ENCODE data around the gene ARHGAP18.
A peak's percentile ranks its signal among the peaks of the same experiment; 100 is the strongest.
"Not testable (repeated sequence)": the region's sequence is repeated elsewhere in the genome, so short reads cannot be mapped to it uniquely, and the experiment has no call there.

The ARHGAP18 gene

DNA sequence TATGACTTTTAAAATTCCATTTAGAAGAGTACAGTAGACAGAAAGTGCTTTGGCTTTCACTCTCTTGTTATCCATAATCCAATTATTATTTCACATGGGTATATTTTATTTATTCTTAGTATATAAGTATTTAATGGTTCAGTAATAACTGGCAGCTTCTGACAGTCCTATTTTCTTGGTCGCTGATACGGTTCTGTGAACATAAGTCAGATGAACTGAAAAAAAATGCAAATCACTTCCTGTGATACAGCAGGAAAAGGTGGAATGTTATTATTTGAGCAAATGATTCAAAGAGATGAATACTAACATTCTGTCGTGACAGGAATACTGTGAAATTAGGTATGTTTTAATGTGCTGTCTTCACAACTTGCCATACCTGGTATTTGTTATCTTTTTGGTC, 132.3 kb downstream of the ARHGAP18 start:
- DNase-seq (ENCODE audit: low spot score) = no peak

DNA sequence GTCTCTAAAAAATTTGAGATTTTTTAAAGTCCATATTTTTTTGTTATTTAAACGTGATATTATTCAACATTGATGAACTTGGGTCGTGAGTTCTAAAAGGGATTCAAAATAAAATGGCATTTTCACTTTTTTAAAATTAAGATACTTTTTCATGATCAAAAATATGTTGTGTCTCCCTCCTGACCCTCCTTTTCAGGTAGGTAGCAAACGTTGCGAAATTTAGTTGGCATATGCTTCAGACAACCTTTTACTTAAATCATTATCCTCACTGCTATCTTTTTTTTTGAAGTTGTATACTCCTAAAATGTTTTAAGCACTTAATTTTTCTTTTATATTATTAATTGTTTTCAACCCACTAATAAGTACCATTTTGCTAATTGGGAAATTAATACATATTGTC, 133.5 kb downstream of the ARHGAP18 start:
- no peak for DNase-seq (ENCODE audit: low spot score)

DNA sequence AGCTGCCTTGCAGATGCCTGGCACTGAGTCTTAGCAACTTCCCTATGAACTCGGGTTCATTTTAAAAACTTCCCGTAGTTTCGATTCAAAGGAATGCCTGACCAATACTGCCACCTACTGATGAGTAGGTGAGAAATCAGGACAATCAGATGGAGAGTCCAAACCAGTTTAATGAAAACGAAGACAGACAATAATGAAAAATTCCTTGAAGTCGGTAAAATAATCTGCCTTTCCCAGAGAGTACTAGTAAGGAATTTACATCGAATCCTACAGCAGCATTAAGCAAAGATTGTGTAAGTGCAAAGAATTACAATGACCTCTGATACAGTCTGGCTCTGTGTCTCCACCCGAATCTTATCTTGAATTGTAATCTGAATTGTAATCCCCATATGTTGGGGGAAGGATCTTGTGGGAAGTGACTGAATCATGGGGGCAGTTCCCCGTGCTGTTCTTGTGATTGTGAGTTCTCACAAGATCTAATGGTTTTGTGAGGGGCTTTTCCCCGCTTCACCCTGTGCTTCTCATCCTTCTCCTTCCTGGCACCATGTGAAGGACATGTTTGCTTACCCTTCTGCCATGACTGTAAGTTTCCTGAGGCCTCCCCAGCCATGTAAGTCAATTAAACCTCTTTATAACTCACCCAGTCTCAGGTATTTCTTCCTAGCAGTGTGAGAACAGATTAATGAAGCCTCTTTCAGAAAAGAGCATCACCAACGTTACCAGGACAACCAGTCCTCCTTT, 134.4 kb downstream of the ARHGAP18 start:
- DNase-seq (ENCODE audit: low spot score) = peak; percentile 75

DNA sequence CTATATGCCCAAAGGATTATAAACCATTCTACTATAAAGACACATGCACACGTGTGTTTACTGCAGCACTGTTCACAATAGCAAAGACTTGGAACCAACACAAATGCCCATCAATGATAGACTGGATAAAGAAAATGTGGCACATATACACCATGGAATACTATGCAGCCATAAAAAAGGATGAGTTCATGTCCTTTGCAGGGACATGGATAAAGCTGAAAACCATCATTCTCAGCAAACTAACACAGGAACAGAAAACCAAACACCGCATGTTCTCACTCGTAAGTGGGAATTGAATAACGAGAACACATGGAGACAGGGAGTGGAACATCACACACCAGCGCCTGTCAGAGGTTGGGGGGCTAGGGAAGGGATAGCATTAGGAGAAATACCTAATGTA, 135.4 kb downstream of the ARHGAP18 start:
- DNase-seq (ENCODE audit: low spot score) = not testable (repeated sequence)

DNA sequence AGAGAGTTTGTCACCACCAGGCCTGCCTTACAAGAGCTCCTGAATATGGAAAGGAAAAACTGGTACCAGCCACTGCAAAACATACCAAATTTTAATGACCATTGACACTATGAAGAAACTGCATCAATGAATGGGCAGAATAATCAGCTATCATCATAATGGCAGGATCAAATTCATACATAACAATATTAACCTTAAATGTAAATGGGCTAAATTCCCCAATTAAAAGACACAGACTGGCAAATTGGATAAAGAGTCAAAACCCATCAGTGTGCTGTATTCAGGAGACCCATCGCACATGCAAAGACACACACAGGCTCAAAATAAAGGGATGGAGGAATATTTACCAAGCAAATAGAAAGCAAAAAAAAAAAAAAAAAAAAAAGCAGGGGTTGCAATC, 139.0 kb downstream of the ARHGAP18 start:
- not testable (repeated sequence) for DNase-seq (ENCODE audit: low spot score)

DNA sequence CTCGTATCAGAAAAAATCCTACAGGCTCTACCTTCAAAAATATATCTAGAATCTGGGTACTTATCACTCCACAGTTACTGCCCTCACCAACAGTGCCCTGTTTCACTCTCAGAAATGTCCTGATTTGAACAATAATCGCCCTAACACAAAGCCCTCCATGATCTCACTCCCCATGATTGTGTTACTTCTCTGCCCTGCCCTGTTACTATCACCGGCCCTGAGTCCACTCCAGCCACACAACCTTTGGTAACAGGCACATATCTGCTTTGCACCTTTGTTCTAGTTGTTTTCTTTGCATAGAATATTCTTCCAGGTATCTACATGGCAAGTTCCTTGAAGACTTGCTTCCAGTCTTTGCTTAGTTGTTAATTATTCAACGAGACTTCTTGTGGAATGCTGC, 142.0 kb downstream of the ARHGAP18 start:
- no peak for DNase-seq (ENCODE audit: low spot score)

DNA sequence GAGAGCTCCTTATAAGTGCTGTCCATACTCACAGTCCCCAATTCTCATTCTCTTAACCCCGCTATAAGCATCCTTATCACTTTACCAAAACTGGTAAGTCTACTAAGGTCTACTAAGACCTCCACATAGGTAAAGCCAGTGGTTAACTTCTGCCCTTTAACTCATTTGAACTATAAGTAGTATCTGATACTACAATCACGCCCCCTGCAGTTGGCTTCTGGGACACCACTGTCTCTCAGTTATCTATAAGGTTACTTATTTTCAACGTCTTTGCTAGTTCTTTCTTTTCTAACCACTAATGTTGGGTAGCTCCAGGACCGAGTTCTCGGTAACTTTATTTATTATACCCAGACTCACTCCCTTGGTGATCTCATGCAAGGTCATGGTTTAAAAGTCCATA, 142.6 kb downstream of the ARHGAP18 start:
- no peak for DNase-seq (ENCODE audit: low spot score)

DNA sequence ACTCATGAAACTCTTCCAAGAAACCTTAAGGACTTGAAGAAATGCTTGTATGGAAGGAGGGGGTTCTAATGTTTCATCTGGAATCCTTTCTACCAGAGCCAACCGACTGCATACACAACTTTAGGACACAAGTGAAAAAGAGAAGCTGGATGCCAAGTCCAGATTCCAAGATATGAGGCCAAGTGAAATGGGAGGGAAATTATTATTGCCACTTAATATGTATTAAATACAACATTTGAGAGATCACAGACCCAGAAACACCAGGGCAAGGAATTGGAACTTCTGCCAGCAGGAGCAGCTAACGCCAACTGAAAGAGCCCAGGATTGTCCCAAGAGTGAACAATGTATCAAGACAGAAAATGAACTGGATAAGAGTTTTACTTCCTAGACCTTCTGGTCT, 144.2 kb downstream of the ARHGAP18 start:
- no peak for DNase-seq (ENCODE audit: low spot score)

DNA sequence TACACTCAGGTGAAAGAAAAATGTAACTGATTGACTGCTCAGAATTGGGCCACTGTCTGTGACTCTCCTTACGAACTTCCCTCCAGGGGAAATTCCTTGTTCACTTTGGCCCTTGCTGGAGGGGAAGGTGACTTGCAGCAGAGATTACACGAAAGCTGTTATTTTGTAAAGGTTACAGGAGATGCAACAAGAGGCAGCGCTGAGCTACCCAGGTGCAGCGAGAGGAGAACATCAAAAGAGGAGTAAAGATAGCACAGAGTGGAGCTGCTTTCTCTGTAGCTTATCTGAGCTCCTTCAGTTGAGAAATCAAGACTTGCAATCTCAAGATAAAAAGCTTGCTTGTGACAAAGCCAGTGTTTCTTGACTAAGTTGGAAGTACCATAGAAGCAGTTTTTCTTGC, 144.6 kb downstream of the ARHGAP18 start:
- no peak for DNase-seq (ENCODE audit: low spot score)

DNA sequence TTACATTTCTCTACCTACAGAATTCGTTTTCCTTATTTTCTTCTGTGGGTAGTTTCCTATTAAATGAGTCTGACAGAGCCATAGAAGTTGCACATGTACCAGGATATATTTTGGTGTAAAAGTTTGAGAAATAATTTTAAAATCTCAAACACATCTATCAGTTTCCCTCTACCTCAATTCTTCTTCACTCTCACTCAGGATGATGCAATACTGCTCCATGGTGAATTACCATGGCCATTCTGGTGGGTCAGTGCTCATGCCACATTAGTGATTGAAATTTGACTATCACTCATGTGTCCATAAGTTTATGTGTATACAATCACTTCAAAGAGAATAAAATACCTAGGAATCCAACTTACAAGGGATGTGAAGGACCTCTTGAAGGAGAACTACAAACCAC, 151.7 kb downstream of the ARHGAP18 start:
- no peak for DNase-seq (ENCODE audit: low spot score)

DNA sequence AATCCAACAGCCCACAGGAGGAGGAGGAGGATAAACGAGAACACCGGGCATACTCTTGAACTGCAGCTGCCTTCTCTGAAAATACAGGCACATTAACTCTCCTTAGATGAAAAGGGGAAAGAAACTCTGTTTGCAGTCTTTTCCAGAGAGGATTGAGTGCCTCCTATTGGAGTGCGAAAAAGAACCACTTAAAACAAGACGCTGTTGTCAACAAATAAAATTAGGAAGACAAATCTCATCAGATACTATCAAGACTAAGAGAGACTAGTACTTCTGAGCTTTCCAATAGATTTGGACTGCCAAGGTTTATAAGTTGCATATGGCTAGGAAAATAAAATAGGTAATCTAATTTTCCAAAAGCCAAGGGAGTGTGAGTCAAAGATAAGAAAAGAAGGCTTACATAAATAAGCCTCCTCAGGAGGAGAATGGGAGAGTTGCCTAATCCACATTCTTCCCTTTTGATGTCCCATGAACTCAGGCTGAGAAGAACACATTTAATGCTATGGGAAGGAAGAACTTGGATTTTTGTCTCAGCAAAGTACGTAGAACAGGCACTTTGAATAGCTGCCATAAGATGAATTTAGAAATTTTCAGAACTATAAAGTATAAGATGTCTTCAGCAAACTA, 154.7 kb downstream of the ARHGAP18 start:
- DNase-seq (ENCODE audit: low spot score) = no peak

DNA sequence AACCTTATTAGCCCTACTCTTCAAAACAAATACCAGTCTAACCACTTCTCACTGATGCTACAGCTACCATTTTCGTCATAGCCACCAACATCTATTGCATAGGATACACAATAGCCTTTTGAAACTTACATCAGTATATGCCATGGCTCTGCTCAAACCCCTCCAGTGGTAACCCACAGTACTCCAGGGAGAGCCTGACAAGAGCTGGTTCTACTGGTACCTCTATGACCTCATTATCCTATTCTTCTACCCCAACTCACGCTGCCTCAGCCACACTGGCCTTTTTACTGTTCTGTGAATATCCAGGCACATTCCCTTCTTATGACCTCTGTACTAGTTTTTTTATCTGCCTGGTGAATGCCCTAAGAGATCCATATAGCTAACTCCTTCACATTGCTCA, 157.6 kb downstream of the ARHGAP18 start:
- no peak for DNase-seq (ENCODE audit: low spot score)

DNA sequence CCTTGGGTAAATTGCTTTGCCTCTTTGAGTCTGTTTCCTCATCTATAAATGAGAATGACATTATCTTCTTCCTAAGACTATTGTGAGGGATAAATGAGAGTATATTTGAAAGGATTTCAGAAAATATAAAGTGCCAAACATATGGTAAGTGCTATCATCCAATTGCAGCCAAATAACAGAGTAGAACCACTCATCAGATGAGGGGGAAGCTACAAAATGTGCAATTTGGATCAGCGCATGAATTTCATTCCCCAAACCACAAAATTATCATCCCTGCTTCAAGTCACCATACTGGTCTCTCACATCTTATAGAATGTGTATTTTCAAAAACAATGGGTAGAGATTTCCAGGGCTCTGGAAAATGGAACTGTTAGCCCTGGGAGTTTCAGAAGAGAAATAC, 158.5 kb downstream of the ARHGAP18 start:
- no peak for DNase-seq (ENCODE audit: low spot score)

DNA sequence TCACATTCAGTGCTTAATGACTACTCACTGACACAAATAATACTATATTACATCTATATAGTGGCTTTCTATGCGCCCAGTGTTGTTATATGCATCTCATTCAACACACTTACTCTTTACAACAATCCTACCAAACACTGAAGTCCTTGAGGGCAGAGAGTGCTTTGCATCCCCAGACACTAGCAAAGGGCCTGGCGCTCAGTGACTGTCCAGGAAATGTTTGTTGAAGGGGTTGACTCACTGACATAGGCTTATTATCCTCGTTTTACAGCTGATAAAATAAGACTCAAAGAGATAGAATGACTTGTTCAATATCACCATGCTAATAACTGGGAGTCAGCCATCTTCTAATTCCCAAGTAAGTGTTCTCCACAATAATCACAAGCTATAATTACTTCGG, 163.3 kb downstream of the ARHGAP18 start:
- DNase-seq (ENCODE audit: low spot score) = no peak

DNA sequence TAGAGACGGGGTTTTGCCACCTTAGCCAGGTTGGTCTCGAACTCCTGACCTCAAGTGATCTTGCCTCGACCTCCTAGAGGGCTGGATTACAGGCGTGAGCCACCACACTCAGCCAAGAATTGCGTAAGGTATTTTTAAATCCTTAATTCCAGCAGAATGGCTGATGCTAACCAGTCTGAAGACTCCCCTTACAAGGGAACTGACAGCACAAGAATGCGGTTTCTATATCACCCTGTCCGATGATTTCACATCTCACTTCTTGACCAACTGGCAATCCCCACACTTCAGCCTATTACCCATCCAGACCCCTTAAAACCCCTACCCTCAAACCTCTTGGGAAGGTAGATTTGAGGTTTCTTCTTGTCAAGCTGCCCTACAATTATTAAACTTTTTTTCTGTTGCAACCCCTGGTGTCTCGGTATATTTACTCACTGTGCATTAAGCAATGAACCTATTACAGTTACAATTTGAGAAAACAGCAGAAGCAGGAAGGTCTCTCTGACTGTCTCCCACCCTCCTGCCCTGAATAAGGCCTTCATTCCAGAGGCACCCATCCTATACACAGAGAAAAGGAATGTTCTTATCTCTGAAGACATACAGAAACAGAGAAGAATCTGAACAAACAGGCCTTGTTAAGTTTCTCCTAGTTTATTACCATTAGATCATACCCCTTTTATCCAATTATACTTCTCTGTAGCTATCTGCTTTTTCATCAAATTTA, 164.9 kb downstream of the ARHGAP18 start:
- DNase-seq (ENCODE audit: low spot score) = no peak

DNA sequence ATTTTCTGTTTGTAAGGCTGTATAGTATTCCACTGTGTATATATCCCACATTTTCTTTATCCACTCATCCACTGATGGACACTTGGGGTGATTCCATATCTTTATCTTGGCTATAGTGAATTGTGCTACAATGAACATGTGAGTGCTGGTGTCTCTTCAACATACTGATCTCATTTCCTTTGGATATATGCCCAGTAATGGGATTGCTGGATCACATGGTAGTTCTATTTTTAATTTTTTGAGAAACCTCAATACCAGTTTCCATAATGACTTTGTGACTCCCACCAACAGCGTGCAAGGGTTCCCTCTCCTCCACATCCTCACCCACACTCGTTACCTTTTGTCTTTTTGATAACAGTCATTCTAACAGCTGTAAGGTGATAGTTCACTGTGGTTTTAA, 166.0 kb downstream of the ARHGAP18 start:
- DNase-seq (ENCODE audit: low spot score) = no peak

DNA sequence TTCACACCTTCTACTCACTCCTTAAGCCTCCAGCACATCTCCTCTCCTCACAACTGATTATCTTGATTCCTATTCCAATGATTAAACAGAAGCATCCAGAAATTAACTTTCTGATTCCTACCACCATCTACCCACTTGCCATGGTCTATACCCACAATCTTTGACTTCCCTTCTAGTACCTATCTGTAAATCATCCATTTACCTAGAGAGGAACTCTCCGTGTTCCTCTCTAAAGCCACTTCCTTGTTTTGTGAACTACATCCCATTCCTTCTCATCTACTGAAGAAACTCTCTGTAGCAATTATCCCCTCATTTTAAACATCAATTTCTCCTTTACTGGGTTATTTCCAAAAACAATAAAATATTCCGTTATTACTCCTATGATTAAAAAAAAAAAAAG, 167.3 kb downstream of the ARHGAP18 start:
- no peak for DNase-seq (ENCODE audit: low spot score)

DNA sequence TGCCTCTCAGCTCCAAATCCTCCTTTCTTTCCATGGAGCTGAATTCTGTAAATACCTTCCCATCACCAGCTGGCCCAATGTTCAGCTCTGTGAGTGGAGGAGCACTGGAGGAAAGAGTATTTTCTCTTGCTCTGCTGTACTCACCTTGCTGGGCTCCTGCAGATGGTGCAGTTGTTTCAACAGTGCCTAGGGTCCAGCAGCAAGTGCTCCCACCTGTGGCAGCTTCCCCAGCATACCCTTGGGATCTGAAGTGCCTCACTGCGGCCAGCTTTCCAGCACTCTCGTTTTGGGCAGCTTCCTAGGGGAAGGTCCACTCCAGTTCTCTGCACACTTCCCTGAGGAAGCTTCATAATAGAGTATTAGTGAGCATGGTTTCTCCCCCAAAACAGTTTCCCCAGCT, 170.9 kb downstream of the ARHGAP18 start:
- no peak for DNase-seq (ENCODE audit: low spot score)

DNA sequence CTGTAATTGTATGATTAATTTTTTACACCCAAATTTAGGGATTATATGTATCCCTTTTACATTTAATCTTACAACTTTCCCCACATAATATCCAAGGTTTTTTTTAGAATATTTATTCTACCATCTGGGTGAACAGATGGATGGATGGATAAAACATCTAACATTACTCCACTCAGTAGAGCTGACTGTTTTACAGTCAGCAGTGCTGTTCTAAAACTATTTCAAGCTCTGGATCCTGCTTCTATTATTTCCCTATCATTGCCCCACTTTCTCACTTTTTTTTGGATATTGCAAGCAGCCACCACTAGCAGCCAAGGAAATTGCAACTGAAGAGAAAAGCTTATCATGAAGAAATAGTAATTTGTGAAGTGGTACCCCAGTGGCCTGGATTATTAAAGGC, 173.7 kb downstream of the ARHGAP18 start:
- DNase-seq (ENCODE audit: low spot score) = no peak

DNA sequence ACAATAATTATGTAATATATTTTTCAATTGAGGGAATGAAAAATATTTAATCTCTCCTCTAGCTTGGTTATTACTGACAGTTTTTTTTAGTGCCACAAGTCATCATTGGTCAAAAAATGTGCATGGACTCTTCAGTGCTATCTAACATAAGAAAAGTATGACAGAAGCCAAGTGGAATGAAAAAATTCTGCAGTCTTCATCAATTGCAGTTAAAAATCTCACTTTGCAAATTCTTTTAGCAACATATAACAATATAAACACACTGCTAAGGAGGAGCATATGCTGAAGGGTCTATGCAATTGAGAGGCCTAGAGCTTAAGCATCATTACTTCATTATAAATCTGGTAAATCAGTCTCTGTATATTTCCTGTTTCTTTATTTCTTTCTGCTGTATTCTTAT, 175.1 kb downstream of the ARHGAP18 start:
- no peak for DNase-seq (ENCODE audit: low spot score)
